ENCODE data around the gene ABTB1.

The ABTB1 gene

GRCh38 chr3:127706312-127706711, 33.6 kb downstream of the ABTB1 start:
- no peak overlapping the region for H3K9ac ChIP-seq (ENCODE audit: low read length)
- no peaks in the 10 kb centered on the region for H3F3A ChIP-seq (ENCODE audit: insufficient read depth, low read length)
- H3K9me3 ChIP-seq (ENCODE audit: low read length), result peaks cover 4% of the 10 kb centered on the region; the same call in 1 of the 2 replicates
- H3K9me2 ChIP-seq (ENCODE audit: low read depth, low read length), result no peaks in the 10 kb centered on the region
- H3K4me2 ChIP-seq (ENCODE audit: low read length), result no peak overlapping the region
- H3K27me3 ChIP-seq (ENCODE audit: insufficient read depth, low read length), result no peaks in the 10 kb centered on the region
- H3K27ac ChIP-seq (ENCODE audit: low read depth, low read length, poor library complexity, severe bottlenecking), result no peak overlapping the region
- H3K4me3 ChIP-seq (ENCODE audit: low read depth, low read length, poor library complexity, severe bottlenecking), result no peak overlapping the region
- no peaks in the 10 kb centered on the region for H3K79me2 ChIP-seq (ENCODE audit: insufficient read depth, low read length)
- no peaks in the 10 kb centered on the region for H3K4me1 ChIP-seq (ENCODE audit: insufficient read depth, low read length, severe bottlenecking)
- no peaks in the 10 kb centered on the region for H3K36me3 ChIP-seq (ENCODE audit: insufficient read depth, low read length)
- no peak overlapping the region for H2AFZ ChIP-seq (ENCODE audit: low read length)
- TF ChIP-seq EZH2 (IDR thresholded peaks at IDR 0.05; ENCODE audit: borderline replicate concordance, low read length), result no peak
- TF ChIP-seq, protein P1, sequence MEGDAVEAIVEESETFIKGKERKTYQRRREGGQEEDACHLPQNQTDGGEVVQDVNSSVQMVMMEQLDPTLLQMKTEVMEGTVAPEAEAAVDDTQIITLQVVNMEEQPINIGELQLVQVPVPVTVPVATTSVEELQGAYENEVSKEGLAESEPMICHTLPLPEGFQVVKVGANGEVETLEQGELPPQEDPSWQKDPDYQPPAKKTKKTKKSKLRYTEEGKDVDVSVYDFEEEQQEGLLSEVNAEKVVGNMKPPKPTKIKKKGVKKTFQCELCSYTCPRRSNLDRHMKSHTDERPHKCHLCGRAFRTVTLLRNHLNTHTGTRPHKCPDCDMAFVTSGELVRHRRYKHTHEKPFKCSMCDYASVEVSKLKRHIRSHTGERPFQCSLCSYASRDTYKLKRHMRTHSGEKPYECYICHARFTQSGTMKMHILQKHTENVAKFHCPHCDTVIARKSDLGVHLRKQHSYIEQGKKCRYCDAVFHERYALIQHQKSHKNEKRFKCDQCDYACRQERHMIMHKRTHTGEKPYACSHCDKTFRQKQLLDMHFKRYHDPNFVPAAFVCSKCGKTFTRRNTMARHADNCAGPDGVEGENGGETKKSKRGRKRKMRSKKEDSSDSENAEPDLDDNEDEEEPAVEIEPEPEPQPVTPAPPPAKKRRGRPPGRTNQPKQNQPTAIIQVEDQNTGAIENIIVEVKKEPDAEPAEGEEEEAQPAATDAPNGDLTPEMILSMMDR (IDR thresholded peaks at IDR 0.05; ENCODE audit: low read length), result no peak
- H4K20me1 ChIP-seq (ENCODE audit: insufficient read depth, low read length), result no peaks in the 10 kb centered on the region

- no peak overlapping the region for H3K9ac ChIP-seq (ENCODE audit: low read length)
- H3K4me1 ChIP-seq (ENCODE audit: insufficient read depth, low read length, severe bottlenecking), result no peaks in the 10 kb centered on the region
- peaks cover 4% of the 10 kb centered on the region; the same call in 1 of the 2 replicates for H3K9me3 ChIP-seq (ENCODE audit: low read length)
- H3K27me3 ChIP-seq (ENCODE audit: insufficient read depth, low read length), result no peaks in the 10 kb centered on the region
- no peak overlapping the region for H3K4me3 ChIP-seq (ENCODE audit: low read depth, low read length, poor library complexity, severe bottlenecking)
- H3K4me2 ChIP-seq (ENCODE audit: low read length), result no peak overlapping the region
- H3F3A ChIP-seq (ENCODE audit: insufficient read depth, low read length), result no peaks in the 10 kb centered on the region
- H2AFZ ChIP-seq (ENCODE audit: low read length), result no peak overlapping the region
- H4K20me1 ChIP-seq (ENCODE audit: insufficient read depth, low read length), result no peaks in the 10 kb centered on the region
- no peaks in the 10 kb centered on the region for H3K36me3 ChIP-seq (ENCODE audit: insufficient read depth, low read length)
- TF ChIP-seq EZH2 (IDR thresholded peaks at IDR 0.05; ENCODE audit: borderline replicate concordance, low read length), result no peak
- TF ChIP-seq, protein P1 (IDR thresholded peaks at IDR 0.05; ENCODE audit: low read length), result no peak
- H3K79me2 ChIP-seq (ENCODE audit: insufficient read depth, low read length), result no peaks in the 10 kb centered on the region
- no peak overlapping the region for H3K27ac ChIP-seq (ENCODE audit: low read depth, low read length, poor library complexity, severe bottlenecking)
- no peaks in the 10 kb centered on the region for H3K9me2 ChIP-seq (ENCODE audit: low read depth, low read length)
These were observed 34.1 kb downstream of the ABTB1 start for GRCh38 chr3:127706785-127707351.

- H2AFZ ChIP-seq (ENCODE audit: low read length), result no peak overlapping the region
These were observed 35.2 kb downstream of the ABTB1 start for GRCh38 chr3:127707851-127708411.

More at GRCh38 chr3:127707851-127708411, 35.2 kb downstream of the ABTB1 start:
- Histone ChIP-seq H3K9ac (ENCODE audit: low read length) (no peak overlapping the region), H3K4me1 (ENCODE audit: insufficient read depth, low read length, severe bottlenecking) (no peaks in the 10 kb centered on the region), H3K9me3 (ENCODE audit: low read length) (peaks cover 4% of the 10 kb centered on the region; the same call in 1 of the 2 replicates), H3K36me3 (ENCODE audit: insufficient read depth, low read length) (no peaks in the 10 kb centered on the region), H4K20me1 (ENCODE audit: insufficient read depth, low read length) (no peaks in the 10 kb centered on the region), H3K4me2 (ENCODE audit: low read length) (no peak overlapping the region), H3K27ac (ENCODE audit: low read depth, low read length, poor library complexity, severe bottlenecking) (no peak overlapping the region), H3K4me3 (ENCODE audit: low read depth, low read length, poor library complexity, severe bottlenecking) (no peak overlapping the region), H3K27me3 (ENCODE audit: insufficient read depth, low read length) (no peaks in the 10 kb centered on the region), H3K9me2 (ENCODE audit: low read depth, low read length) (no peaks in the 10 kb centered on the region), H3F3A (ENCODE audit: insufficient read depth, low read length) (no peaks in the 10 kb centered on the region), H3K79me2 (ENCODE audit: insufficient read depth, low read length) (no peaks in the 10 kb centered on the region)
- TF ChIP-seq EZH2 (IDR thresholded peaks at IDR 0.05; ENCODE audit: borderline replicate concordance, low read length), result no peak
- TF ChIP-seq, protein P1 (IDR thresholded peaks at IDR 0.05; ENCODE audit: low read length), result no peak
